Measurements from ENCODE around the gene GRK5.
A peak's percentile ranks its signal among the peaks of the same experiment; 100 is the strongest.

GRK5 gene

DNA sequence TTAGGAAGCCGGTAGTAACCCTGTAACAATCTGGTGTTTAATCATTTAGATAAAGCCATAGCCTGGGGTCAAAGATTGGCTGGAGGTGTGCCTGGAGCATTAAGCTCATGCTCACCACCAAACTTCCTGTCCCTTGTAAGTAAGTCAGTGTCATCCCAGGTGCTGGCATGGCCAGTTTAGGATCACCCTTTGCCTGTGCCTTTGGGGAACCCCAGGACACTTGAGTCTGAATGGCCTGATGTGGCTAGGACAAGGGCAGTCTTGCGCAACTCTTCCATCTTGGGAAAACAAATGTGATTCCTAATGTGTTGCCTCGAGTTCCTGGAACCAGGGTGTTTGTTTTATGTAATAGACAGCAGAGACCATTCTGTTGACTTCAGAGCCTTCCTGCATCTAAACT, 154.8 kb downstream of the GRK5 start:
- DNase-seq (ENCODE audit: low spot score) = no peak

DNA sequence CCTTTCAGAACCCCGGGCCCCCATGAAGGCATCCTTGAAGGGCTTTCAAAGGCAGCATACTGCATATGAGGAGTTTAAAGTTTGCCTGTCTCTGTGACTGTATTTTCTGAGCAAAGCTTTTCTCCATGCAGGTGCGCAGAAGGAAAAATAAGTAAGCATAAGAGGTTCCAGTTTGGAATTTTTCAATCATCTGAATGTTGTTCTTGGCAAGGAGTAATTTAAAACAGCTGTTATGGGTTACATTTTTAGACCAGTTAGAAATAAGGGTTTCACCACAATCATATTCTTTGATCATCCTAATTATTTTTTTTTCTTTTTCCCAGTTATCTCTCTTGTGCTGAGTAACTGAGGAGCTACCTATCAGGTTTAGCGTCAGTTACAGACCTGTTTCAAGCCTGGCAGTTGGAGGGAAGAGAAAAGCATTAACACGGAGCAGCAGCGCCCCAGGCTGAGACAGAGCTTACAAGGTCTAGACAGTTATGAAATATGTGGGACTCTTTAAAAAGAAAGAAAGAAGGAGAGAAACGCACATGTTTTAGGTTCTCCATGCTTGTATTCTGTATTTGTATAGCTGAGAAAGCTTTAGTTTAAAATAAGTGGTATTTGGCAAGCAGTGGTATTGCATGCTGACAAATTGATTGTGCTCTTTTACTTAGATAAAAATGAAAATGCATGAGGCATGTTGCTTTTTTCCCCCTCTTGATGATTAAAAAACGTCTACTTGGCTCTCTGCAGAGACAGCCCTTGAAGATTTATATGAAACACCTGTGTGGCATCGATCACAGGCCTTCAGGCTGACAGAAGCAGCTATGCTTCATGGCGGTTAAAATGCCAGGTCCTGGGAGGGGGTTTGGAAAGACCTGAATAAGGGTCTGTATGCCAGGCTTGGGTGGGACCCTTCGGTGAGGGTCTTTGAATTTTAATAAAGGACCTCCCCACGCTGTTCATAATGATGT, 157.6 kb downstream of the GRK5 start:
- no peak for DNase-seq (ENCODE audit: low spot score)

DNA sequence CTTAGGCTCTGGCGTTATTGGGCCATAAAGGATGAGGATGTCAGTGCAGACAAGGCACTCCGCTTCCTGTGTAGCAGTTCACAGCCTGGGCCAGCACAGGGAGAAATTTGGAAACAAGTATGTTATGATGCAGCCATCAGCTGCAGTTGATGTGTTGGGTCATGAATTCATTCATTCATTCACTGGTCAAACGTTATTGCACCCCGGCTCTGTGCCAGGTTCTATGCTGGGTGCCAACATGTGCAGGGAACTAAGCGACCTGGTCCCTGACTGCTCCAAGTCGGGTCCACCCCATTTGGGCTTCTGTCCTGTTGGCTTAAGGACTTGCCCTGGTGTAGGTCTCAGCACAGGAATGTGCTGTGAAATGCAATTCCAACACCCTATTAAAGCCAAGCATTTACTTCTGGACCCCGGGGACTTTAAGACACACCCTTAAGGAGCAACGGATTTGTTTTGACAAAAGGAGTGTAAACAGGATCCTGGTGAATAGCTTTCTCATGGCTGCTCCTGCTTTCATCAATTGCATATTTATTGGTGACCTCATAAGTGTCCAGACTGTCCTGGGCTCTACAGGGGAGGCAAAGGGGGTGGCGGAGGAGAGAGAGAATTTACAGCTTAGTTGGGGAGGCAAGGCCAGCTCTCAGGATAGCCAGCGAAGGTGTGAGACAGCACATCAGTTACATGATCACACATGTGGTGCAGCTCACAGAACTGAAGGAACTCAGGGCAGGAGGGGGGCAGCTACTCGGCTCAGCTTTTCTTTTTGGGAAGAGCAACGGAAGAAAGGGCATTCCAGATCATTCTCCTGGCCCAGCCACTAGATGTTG, 158.6 kb downstream of the GRK5 start:
- DNase-seq (ENCODE audit: low spot score) = no peak

DNA sequence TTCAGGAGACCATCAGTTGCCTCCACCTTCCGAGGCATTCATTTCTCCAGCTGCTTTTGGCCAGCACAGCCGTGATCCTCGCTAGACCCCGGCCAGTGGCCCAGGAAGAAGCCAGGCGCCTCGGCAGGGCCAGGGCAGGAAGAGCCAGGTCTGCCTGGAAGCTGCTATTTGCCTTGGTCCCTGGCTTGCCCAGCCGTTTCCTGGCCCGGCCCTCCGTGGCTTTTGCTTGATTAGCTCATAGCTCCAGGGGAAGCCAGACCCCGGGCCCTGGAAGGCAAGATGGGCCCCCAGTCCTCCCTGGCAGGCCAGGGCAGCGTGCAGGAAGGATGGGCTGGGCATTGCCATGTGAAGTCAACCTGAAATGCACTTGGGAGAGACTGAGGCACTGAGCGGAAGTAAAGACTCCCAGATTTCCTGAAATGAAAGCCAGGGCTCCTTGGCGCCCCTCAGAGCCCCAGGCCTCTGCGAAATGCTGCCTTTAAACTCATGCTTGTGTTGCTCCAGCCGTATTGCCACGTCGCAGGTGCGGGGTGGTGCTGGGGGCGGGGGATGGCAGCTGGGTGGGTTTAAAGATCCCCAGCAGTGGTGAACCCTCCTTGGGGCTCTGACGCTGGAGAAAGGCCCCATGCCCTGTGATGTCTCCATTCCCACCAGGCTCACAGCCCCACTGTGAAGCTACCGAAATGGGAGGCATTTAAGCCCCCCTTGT, 160.6 kb downstream of the GRK5 start:
- DNase-seq (ENCODE audit: low spot score) = no peak

DNA sequence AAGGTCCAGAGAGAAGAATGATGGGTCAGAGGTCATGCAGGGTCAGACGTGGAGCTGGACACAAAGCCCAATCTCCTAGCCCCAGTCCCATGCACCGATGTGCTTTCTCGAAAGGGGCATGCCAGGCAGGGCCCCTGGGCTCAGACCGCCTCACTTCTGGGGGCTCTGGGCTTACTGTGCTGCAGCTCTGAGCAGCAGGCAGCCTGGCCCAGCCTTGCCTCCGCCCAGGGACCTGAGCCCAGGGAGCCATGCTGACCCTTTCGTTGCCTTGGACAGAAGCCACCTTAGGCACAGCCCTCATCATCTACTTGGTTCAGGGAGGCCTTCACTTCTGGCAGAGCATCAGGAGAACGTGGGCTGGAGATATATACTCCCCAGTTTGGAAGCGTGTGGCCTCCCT, 161.2 kb downstream of the GRK5 start:
- DNase-seq (ENCODE audit: low spot score) = no peak

DNA sequence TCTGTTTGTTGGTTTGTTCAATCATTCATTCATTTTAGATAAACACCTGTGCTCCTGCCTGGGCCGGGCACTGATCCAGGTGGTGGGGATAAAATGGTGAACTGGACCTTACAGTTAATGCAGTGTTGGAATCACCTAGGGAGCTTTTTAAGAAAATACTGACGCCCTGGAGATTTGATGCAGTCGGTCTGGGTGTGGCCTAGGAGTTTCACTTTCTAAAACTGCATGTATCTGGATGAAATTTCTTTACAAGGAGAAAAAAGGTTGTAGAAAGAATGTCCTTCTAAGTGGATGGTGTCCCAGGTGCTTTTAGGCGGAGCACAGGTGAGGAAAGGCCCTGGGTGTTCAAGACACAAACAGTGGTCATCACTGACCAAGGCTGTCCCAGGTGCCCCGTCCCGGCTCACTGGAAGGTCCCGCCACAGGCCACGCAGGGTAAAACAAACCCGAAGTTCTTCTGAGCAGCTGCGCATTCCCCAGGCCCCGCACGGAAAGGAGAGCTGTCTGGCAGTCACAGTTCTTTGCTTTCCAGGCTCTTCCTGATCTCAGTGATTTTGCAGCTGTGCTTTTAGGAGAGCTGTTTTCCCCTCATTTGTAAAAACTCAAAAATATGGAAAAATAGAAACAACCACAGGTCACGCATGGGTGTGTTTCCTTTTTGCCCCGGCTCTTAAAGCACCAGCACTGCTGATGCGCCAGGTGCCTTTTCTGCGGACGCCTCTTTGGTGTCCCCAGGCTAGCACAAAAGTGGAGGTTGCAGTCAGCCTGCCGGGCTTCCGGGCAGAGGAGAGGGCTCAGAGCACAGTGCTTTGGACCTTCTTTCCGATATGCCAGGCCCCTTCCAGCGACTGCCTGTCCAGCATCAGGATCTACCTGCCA, 161.9 kb downstream of the GRK5 start:
- DNase-seq (ENCODE audit: low spot score) = no peak

DNA sequence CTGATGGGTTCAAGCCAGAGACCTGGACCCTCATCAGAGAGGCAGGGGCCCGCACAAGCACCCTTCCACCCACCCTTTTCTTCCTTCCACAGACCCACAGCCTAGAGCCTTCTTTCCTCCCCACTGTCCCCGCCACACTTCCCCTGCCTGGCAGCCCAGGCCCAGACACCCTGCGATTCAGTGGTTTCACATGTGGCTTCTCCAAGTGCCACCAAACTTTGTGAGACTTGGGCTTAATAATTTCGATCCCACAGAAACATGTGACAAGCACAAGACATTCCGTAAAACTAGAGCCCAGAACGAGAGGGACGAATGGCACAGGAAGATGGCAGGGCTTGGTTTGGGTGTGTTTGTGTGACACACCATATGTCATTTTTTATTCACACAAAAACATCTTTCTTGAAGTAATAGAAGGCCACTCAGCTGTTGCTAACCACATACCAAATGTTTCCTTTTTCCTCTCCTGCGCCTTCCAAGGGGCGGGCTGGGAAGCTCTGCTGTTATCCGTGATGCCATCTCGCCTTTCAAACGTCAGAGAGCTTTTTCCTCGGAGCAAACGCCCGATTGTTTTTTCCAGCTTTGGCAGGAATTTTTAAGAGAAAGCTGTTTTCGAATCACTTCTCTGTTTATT, 162.9 kb downstream of the GRK5 start:
- no peak for DNase-seq (ENCODE audit: low spot score)

DNA sequence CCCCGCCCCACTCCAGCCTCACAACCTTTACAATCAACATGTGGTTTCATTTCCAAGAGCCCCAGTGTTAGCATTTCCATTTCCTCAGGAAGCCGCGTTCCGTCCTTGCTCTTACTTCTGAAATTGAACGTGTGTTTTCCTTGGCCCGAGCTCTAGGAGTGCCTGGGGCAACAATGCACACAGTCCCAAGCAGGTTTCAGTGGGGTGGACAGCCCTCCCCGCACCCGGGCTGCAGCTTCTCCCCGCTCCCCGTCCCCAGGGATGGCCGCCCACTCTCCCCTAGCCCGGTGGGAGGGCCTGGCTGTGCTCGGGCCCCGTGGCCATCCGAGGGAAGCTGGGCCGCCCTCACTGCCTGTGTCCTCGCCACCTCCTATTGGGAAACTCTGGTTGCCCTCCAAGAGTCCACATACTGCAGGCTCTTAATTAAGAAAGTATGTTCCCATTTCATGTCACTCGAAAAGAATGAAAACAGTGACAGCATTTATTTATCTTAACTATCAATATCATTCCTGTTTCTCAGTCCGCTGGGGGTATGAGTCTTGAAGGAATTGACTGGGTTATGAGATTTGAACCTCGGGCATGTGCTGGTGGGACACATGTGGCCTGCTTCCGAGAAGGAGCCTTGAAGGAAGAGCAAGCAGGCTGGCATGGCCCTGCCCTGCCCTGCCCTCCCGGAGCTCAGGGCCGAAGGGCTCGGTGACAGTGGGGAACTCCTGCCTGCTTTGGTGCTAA, 163.8 kb downstream of the GRK5 start:
- DNase-seq (ENCODE audit: low spot score) = no peak

DNA sequence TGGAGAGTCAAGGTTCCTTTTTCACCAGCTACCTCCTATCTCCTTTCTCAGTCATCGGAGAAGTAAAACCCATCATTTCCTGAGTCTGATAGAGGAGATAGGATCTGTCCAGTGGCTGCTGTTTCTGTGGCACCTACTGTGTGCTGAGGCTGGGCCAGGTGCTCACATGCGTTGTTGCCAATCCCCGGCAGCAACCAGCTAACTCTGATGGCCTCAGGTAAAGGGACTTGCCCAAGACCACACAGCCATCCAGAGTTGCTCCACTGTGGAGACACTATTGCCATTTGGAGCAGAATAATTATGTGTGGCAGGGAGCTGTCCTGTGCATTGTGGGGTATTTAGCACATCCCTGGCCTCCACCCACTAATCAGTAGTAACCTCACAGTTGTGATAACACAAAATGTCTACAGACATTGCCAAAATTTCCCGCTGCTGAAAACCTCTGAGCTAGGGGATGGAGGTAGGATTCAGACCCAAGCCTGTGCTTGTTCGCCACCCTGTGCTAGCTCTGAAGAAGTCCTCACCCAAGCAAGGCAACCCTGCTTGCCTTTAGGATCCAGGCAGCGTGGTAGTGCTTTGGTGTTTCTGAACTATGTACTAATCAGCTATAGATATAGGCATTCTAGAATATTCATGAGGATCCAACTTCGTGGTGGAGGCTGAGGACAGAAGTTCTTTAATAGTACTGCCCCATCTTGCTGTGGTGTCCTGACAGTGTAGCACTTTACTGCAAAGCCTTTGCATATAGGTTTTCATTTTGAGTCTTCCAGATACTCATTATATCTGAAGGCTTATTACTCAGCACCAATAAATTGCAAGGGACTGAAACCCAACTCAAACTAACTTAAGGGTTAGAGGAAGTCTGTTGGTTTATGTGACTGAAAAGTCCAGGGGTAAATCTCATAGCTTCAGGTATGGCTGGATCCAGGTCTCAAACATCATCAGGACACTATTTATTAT, 164.6 kb downstream of the GRK5 start:
- DNase-seq (ENCODE audit: low spot score) = no peak

DNA sequence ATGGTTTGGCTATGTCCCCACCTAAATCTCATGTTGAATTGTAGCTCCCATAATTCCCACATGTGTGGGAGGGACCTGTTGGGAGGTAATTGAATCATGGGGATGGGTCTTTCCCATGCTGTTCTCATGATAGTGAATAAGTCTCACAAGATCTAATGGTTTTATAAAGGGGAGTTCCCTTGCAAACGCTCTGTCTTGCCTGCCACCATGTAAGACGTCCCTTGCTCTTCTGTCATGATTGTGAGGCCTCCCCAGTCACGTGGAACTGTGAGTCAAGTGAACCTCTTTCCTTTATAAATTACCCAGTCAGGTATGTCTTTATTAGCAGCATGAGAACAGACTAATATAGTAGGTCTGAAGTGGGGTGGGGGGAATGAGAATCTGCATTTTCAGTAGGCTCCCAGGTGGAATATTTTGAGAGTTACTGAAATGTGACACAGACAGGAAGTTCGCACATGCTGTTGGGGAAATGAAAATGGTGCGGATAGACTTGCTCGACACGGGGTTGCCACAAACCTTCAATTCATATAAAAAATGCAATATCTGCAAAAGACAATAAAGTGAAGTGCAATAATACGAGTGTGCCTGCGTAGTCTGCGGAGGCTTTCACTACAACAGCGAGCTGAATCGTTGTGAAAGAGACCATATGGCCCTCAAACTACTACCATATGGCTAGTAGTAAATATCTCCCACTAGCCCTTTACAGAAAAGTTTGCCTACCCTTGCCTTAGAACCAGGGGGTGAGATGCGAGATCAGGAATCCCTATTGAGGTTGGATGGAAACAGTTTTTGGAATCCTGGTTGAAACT, 166.1 kb downstream of the GRK5 start:
- no peak for DNase-seq (ENCODE audit: low spot score)

DNA sequence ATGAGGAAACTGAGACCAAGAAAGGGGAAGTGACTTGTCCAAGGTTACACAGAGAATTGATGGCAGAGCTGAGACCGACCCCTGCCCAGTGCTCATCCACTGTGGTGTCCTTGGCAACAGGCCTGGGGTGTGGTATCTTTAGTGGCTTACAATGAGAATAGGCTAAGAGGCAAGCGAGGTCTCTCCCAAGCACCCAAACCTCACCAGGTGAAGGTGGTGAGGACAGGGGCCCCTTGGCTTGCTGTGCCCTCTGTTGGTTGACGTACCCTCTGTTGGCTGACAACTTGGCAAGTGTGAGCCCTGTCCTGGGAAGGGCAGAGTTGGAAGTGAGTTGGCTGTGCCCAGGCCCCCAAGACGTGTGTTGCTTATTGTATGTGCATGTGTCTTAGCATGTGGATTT, 166.9 kb downstream of the GRK5 start:
- no peak for DNase-seq (ENCODE audit: low spot score)

DNA sequence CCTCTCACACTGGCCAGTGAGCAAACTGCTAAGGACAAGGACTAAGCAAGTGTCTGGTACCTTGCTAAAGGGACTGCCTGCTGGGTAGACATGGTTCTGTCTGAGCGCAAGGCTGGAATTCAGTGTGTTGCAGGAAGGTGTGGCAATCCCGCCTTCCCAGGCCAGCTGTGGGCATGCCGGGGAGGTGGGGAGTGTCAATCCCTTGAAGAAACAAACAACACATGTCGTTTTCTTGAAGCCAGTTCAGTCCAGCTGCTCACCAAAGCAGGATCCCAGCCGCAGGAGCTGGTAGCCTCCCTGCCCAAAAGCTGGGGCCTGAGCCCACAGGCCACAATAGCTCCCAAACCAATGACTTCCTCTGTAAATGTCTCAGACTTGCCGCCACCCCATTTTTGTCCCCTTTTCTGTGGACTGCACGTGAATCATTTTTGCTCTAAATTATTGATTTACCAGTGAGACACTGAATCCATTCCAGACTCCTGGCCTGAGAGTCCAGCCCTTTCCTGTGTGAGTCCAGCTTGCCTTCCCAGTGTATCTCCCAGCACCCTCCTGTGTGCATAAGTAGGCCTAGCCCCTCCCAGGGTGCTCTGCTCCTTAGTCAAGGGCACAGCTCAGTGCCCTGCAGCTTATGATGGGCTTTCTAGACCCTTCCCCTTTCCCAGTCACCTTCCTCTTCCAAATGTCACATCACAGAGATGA, 168.4 kb downstream of the GRK5 start:
- no peak for DNase-seq (ENCODE audit: low spot score)

DNA sequence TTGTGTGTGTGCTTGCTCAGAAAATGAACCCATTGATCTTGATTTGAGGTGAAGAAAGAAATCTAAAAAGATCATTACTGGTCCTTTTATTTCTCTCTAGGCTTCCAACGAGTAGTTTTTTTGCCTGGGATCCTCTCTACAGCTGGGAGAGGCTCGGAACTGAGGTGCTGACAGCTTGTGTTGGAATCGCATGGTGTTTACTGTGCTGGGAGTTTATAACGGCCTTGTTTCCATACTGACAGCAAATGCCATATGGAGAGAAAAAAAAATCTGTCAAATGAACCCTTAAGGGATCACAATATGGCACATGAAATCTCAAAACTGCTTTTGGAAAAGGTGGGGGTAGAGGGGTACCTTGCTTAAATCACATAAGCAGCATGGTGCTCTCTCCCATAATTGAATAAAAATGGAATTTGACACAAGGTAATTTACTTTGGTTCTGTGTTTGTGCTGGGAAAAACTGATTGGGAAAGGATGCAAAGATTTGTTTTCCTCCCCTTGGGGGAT, 170.1 kb downstream of the GRK5 start:
- no peak for DNase-seq (ENCODE audit: low spot score)

DNA sequence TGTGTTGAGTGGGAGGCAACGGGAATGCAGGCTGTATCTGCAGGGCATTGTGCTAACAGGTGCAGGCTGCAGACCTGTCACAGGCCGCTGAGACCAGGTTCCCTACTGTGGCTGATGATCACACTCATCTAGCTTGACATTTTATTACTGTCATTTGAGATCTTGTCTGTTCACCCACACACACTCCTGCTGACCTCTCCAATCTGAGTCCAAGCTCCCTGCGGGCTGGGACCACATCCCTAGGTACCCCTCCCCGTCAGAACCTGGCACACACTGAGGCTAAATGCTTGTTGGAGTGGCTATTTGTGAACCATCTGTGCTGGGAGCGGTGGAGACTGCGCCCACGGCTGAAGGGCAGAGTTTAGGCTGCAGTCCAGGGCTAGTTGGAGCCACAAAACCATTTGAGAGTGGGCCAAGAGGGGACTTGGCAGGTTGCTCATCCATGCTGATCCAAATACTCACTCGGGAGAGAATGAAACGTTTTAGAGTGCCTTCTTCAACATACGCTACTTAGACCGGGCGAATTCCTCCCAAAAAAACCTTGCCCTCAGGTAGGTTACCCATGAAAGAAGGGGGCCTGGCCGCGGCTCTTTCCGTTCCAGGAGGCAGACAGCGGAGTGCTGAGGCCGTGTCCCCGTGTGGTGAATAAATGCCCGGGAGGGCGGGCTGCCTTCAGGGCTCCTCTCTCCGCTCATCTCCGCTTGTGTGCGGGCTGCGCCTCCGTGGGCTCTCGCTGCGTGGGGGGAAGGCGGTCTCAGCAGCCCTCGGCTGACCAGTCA, 170.8 kb downstream of the GRK5 start:
- DNase-seq (ENCODE audit: low spot score) = no peak

DNA sequence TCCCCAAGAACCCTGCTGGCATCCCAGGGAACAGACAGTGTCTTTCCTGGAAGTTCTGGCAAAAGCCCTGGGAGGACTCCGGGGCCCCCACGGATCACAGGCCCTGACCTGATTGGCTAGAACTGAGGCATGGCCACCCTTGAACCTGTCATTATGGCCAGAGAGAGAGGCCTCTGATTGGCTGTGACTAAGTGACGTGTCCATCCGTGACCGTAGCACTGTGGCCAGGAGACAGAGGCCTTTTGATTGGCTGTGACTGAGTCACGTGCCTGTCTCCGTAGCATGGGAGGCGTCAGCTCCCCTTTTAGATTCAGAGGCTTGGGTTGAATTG, 171.3 kb downstream of the GRK5 start:
- DNase-seq (ENCODE audit: low spot score) = peak; percentile 77

DNA sequence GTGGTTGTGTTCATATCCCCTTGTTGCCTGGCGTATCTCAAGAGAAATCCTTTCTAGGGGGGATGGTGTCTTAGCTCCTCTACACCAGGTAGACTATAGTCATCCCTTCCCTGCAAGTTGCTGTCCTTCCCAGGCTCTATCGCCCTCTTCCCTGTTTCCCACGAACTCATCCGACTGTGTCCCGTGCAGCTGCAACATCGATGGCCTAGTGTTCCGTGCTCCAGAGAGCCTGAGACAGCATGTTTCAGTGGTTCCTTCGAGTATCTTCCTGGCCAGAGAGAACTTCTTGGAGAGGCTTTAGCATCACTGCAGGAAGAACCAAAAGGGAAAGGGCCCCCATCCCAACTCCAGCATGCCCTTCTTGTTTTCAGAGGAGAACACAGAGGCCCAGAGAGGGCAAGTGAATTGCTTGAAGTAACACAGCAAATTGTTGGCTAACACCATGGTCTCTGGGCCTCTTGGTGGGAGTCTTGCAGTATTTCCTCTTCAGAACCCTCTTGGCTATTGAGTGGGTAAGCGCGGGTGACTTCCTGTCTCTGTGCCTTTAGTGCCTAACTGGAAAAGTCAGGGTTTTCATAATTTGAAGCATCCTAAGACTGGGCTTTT, 172.2 kb downstream of the GRK5 start:
- no peak for DNase-seq (ENCODE audit: low spot score)
